Tibial artery (tissue), 4 donors: ENCODE data around the gene VEGFC.

Experiments
- DNase-seq, 2 donors: peaks; one replicate each; pipeline ENCODE4 v3.0.0-alpha.2; 2019
- H3K27ac ChIP-seq, 2 donors: fragments of 200-600 bp; sonication (generic) in 1 of 2; 1 replicate in 1 of 2; 2 replicates in 1 of 2; pipeline ENCODE4 v1.5.1; 2018 to 2019; ENCODE audit warnings: mild to moderate bottlenecking in 1 of 2
- H3K27me3 ChIP-seq, 2 donors: fragments of 200-600 bp; sonication (generic) in 1 of 2; one replicate each; pipeline versions ENCODE4 v1.5.1 to v1.6.0; 2016 to 2019
- H3K36me3 ChIP-seq, 3 donors: fragments of 200-600 bp; sonication (generic) in 2 of 3; one replicate each; pipeline ENCODE4 v1.5.1; 2016 to 2019; ENCODE audit warnings: mild to moderate bottlenecking in 2 of 3
- H3K4me1 ChIP-seq, 4 donors: fragments of 200-600 bp; sonication (generic) in 2 of 4; 1 replicate in 3 of 4; 2 replicates in 1 of 4; pipeline ENCODE4 v1.5.1; 2016 to 2019
- H3K4me3 ChIP-seq, 2 donors: fragments of 200-600 bp; sonication (generic) in 1 of 2; 1 replicate in 1 of 2; 2 replicates in 1 of 2; pipeline ENCODE4 v1.5.1; 2018 to 2019; ENCODE audit warnings: mild to moderate bottlenecking in 2 of 2
- H3K9me3 ChIP-seq, 3 donors: fragments of 200-600 bp; sonication (generic) in 1 of 3; one replicate each; pipeline ENCODE4 v1.5.1; 2016 to 2019
- CTCF ChIP-seq, 2 experiments: fragments of 200-600 bp in 1 of 2; fragments of 450-650 bp in 1 of 2; IDR thresholded peaks; one replicate each; pipeline ENCODE4 v1.5.1; 2017 to 2019; ENCODE audit warnings: antibody characterized with exemption in 2 of 2, mild to moderate bottlenecking in 1 of 2, moderate library complexity in 1 of 2
- intact Hi-C: fragments of 100-400 bp; cut with DNase I; formaldehyde crosslinking; loops from one replicate; pipeline ENCODE4 v1.15.0; 2023; ENCODE audit warnings: low total_unique reads

The VEGFC gene

GRCh38 chr4:176635372-176636261 is 157.1 kb downstream of the VEGFC start:
- H3K9me3 ChIP-seq: no peaks in the 10 kb centered on the region
- no peak for TF ChIP-seq CTCF (IDR thresholded peaks at IDR 0.05)
- H3K4me3 ChIP-seq: no peak overlapping the region
- no peaks in the 10 kb centered on the region for H3K36me3 ChIP-seq
- H3K4me1 ChIP-seq: no peaks in the 10 kb centered on the region
- H3K27ac ChIP-seq: no peak overlapping the region
- no peak for DNase-seq
- intact Hi-C loops: no loop called here
- no peaks in the 10 kb centered on the region for H3K27me3 ChIP-seq
